ENCODE measurements around the gene PTTG2. TPM values are rescaled to one million over a fixed set of nuclear protein-coding genes. Genes with fewer than 3 reads are reported as not detected.

Gene PTTG2
- total RNA-seq, 1 experiment from 2014 or later = 0.35 TPM

- TF ChIP-seq AR (CRISPR knock-in tag; IDR thresholded peaks at IDR 0.05) (no peak), ZNF281 (CRISPR knock-in tag; IDR thresholded peaks at IDR 0.05) (no peak)
Measured at GRCh38 chr4:37924946-37925345, 35.3 kb upstream of the PTTG2 start (continued).

- ChIA-PET CTCF (no interaction called here), POLR2A (no interaction called here)
- H3K27me3 Mint-ChIP-seq (ENCODE audit: low read depth) = no peaks in the 10 kb centered on the region
- no peaks in the 10 kb centered on the region for H3K9me3 Mint-ChIP-seq
- H3K4me1 Mint-ChIP-seq = peaks cover 18% of the 10 kb centered on the region
- no peak overlapping the region for H3K27ac Mint-ChIP-seq
- ATAC-seq (no peak), DNase-seq (ENCODE audit: low spot score) (no peak)
- TF ChIP-seq, protein P1, sequence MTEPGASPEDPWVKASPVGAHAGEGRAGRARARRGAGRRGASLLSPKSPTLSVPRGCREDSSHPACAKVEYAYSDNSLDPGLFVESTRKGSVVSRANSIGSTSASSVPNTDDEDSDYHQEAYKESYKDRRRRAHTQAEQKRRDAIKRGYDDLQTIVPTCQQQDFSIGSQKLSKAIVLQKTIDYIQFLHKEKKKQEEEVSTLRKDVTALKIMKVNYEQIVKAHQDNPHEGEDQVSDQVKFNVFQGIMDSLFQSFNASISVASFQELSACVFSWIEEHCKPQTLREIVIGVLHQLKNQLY (CRISPR knock-in tag; IDR thresholded peaks at IDR 0.05) = no peak
- no peak for TF ChIP-seq FOXK1 (CRISPR knock-in tag; IDR thresholded peaks at IDR 0.05)
- TF ChIP-seq, protein P2, sequence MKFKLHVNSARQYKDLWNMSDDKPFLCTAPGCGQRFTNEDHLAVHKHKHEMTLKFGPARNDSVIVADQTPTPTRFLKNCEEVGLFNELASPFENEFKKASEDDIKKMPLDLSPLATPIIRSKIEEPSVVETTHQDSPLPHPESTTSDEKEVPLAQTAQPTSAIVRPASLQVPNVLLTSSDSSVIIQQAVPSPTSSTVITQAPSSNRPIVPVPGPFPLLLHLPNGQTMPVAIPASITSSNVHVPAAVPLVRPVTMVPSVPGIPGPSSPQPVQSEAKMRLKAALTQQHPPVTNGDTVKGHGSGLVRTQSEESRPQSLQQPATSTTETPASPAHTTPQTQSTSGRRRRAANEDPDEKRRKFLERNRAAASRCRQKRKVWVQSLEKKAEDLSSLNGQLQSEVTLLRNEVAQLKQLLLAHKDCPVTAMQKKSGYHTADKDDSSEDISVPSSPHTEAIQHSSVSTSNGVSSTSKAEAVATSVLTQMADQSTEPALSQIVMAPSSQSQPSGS (CRISPR knock-in tag; IDR thresholded peaks at IDR 0.05; ENCODE audit: borderline replicate concordance, low read depth) = no peak
- TF ChIP-seq JAZF1 (CRISPR knock-in tag; IDR thresholded peaks at IDR 0.05) = no peak
- TF ChIP-seq, protein P3, sequence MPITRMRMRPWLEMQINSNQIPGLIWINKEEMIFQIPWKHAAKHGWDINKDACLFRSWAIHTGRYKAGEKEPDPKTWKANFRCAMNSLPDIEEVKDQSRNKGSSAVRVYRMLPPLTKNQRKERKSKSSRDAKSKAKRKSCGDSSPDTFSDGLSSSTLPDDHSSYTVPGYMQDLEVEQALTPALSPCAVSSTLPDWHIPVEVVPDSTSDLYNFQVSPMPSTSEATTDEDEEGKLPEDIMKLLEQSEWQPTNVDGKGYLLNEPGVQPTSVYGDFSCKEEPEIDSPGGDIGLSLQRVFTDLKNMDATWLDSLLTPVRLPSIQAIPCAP (CRISPR knock-in tag; IDR thresholded peaks at IDR 0.05) = no peak
- no peaks in the 10 kb centered on the region for H3K36me3 Mint-ChIP-seq
- H3K4me3 Mint-ChIP-seq = no peak overlapping the region
Measured at GRCh38 chr4:37927434-37927833, 32.8 kb upstream of the PTTG2 start.

GRCh38 chr4:37928426-37929416, 31.5 kb upstream of the PTTG2 start:
- ChIA-PET POLR2A (interaction anchor here (0.6 kb wide), 2 partner anchors 1371 to 1834 kb away, joined by 3 to 7 read pairs; no protein-coding TSS in a partner anchor), CTCF (interaction anchor here (0.6 kb wide), 1 partner anchor 231 kb away, joined by 3 read pairs; no protein-coding TSS in a partner anchor)
- Mint-ChIP-seq H3K4me1 (peaks cover 18% of the 10 kb centered on the region), H3K27ac (no peak overlapping the region), H3K36me3 (no peaks in the 10 kb centered on the region), H3K4me3 (no peak overlapping the region), H3K9me3 (no peaks in the 10 kb centered on the region), H3K27me3 (ENCODE audit: low read depth) (no peaks in the 10 kb centered on the region)
- DNase-seq (ENCODE audit: low spot score) (no peak), ATAC-seq (no peak)
- TF ChIP-seq, protein P4, sequence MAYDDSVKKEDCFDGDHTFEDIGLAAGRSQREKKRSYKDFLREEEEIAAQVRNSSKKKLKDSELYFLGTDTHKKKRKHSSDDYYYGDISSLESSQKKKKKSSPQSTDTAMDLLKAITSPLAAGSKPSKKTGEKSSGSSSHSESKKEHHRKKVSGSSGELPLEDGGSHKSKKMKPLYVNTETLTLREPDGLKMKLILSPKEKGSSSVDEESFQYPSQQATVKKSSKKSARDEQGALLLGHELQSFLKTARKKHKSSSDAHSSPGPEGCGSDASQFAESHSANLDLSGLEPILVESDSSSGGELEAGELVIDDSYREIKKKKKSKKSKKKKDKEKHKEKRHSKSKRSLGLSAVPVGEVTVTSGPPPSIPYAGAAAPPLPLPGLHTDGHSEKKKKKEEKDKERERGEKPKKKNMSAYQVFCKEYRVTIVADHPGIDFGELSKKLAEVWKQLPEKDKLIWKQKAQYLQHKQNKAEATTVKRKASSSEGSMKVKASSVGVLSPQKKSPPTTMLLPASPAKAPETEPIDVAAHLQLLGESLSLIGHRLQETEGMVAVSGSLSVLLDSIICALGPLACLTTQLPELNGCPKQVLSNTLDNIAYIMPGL (CRISPR knock-in tag; IDR thresholded peaks at IDR 0.05) = no peak
- no peak for TF ChIP-seq ZNF121 (CRISPR knock-in tag; IDR thresholded peaks at IDR 0.05)
- TF ChIP-seq TP53 (CRISPR knock-in tag; IDR thresholded peaks at IDR 0.05) = no peak
- no peak for TF ChIP-seq PRDM15 (CRISPR knock-in tag; IDR thresholded peaks at IDR 0.05)
- no peak for TF ChIP-seq SMAD4 (CRISPR knock-in tag; IDR thresholded peaks at IDR 0.05)
- TF ChIP-seq ZMAT4 (CRISPR knock-in tag; IDR thresholded peaks at IDR 0.05) = no peak
- no peak for TF ChIP-seq ZNF671 (CRISPR knock-in tag; IDR thresholded peaks at IDR 0.05)
